HG02981 (cell line): Measurements from ENCODE around the gene C9.
"Not testable (repeated sequence)": the region's sequence is repeated elsewhere in the genome, so short reads cannot be mapped to it uniquely, and the experiment has no call there.

Source experiments
- ATAC-seq: cut with Tn5 transposase; IDR thresholded peaks from one replicate; pipeline ENCODE4 v1.9.1; 2021; ENCODE audit warnings: mild to moderate bottlenecking, moderate library complexity; ENCODE audit not compliant: unreplicated experiment

Gene C9

GRCh38 chr5:39364367-39364766, at the start of gene C9:
C9 (minus strand) TSS chr5:39364495; CDS start chr5:39364464, 31 bp downstream.
- no peak for ATAC-seq

- no peak for ATAC-seq
Measured at GRCh38 chr5:39413771-39414170, 49.5 kb upstream of the C9 start.

GRCh38 chr5:39412721-39413394, 48.6 kb upstream of the C9 start:
- no peak for ATAC-seq

- no peak for ATAC-seq
Measured at GRCh38 chr5:39411985-39412384, 47.7 kb upstream of the C9 start.

GRCh38 chr5:39411061-39411460, 46.8 kb upstream of the C9 start:
- no peak for ATAC-seq

- ATAC-seq, result no peak
Measured at GRCh38 chr5:39409033-39409432, 44.7 kb upstream of the C9 start.

- ATAC-seq, result no peak
Measured at GRCh38 chr5:39405083-39405843, 41.0 kb upstream of the C9 start.

GRCh38 chr5:39403761-39404160, 39.5 kb upstream of the C9 start:
- ATAC-seq, result not testable (repeated sequence)

- ATAC-seq, result not testable (repeated sequence)
Measured at GRCh38 chr5:39402140-39402539, 37.8 kb upstream of the C9 start.

GRCh38 chr5:39400713-39401578, 36.7 kb upstream of the C9 start:
- no peak for ATAC-seq

- no peak for ATAC-seq
Measured at GRCh38 chr5:39399135-39400036, 35.1 kb upstream of the C9 start.

GRCh38 chr5:39396843-39397242, 32.5 kb upstream of the C9 start:
- no peak for ATAC-seq

- ATAC-seq, result no peak
Measured at GRCh38 chr5:39395521-39395920, 31.2 kb upstream of the C9 start.

- ATAC-seq, result no peak
Measured at GRCh38 chr5:39394946-39395345, 30.7 kb upstream of the C9 start.

- no peak for ATAC-seq
Measured at GRCh38 chr5:39390945-39391344, 26.6 kb upstream of the C9 start.

GRCh38 chr5:39387293-39387692, 23.0 kb upstream of the C9 start:
- no peak for ATAC-seq

- ATAC-seq, result no peak
Measured at GRCh38 chr5:39384271-39384670, 20.0 kb upstream of the C9 start.

GRCh38 chr5:39381376-39381775, 17.1 kb upstream of the C9 start:
- no peak for ATAC-seq

GRCh38 chr5:39379693-39380092, 15.4 kb upstream of the C9 start:
- no peak for ATAC-seq

- no peak for ATAC-seq
Measured at GRCh38 chr5:39377613-39378012, 13.3 kb upstream of the C9 start.
